GM18519 (cell line): ENCODE measurements around the gene ADAM29.
"Not testable (repeated sequence)": the region's sequence is repeated elsewhere in the genome, so short reads cannot be mapped to it uniquely, and the experiment has no call there.

Experiments
- ATAC-seq: cut with Tn5 transposase; IDR thresholded peaks from one replicate; pipeline ENCODE4 v1.9.1; 2021; ENCODE audit warnings: mild to moderate bottlenecking, moderate library complexity; ENCODE audit not compliant: unreplicated experiment, low FRiP score

ADAM29 gene

DNA sequence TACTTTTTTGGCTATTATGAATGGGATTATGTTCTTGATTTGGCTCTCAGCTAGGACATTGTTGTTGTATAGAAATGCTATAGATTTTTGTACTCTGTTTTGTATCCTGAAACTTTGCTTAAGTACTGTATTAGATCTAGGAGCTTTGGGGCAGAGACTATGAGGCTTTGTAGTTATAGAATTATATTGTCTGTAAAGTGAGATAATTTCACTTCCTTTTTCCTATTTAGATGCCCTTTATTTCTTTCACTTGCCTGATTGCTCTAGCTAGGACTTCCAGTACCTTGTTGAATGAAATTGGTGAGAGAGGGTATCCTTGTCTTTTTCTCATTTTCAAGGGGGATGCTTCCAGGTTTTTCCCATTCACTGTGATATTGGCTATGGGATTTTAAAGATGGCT lies 28.1 kb downstream of the ADAM29 start:
- ATAC-seq, result no peak

- ATAC-seq, result no peak
Measured at GRCh38 chr4:174948826-174949225, 30.7 kb downstream of the ADAM29 start.

DNA sequence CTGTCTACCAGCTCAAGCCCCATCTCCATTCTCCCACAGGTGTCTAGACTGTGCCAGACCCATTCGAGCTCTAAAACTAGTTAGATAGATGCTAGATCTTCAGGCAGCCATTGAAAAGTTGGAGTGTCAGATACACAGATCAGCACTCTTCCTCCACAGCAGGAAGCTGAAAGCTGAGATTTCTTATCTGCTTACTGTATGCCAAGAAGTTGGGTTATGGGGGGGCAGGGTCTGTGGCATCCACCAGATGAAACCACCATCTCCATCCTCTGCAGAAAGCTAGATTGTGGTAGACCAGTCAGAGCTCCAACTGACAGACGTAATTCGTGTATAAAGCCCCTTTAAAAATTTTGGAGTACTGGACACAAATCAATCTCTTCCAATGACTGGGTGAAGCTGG lies 54.8 kb downstream of the ADAM29 start:
- no peak for ATAC-seq

GRCh38 chr4:174973336-174973735 lies 55.2 kb downstream of the ADAM29 start:
- no peak for ATAC-seq

- ATAC-seq, result no peak
Measured at GRCh38 chr4:174983128-174983750, 65.1 kb downstream of the ADAM29 start.

GRCh38 chr4:174983870-174984269 lies 65.7 kb downstream of the ADAM29 start:
- not testable (repeated sequence) for ATAC-seq

DNA sequence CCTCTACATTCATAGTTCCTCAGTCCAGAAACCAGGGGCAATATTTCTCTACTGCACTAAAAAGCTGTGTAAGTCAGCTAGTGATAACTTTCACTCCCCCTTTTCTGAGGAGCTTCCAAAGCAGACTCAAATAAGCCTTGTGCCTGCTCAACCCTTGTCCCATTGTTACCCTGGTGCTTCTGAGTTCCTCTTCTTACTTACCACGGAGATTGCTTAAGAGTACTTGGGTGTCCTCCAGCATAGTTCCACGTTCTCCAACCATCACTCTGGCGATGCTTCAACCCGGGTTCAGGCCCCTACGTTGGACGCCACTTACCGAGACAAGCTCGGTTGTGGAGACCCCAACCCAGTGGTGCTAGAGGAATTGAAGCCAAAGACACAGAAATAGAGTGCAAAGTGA lies 71.6 kb downstream of the ADAM29 start:
- ATAC-seq, result no peak

DNA sequence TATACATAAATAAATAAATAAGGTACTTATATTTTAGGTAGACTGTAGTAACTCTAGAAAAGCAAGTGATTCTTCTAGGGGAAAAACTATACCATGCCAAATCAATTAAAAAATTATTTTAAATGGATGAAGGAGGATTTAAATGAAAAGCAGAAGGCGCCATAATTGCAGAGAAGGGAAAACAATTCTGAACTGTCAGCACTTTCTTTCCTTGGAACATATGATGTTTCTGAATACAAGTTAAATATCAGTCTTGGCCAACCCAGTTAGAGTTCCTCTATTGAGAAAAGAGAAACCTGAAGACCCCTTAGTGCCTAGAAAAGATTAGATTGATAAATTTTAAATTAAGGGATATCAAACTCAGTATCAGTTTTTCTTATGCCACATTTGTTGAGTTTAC lies 75.8 kb downstream of the ADAM29 start:
- ATAC-seq, result no peak

DNA sequence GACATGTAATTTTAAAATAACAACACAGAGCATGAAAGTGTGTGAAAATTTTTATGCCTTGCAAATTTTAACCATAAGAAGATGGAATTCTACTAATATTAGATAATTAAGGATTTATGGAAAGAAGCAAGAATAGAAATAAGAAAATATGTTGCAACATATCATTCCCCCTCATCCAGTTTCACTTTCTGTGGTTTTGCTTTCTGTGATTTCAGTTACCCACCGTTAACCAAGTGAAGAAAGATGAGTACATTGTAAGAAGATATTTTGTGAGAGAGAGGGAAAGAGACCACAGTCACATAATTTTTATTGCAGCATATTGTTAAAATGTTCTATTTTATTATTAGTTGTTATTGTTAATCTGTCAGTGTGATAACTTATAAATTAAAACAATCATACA lies 77.9 kb downstream of the ADAM29 start:
- no peak for ATAC-seq

GRCh38 chr4:174999407-174999806 lies 81.2 kb downstream of the ADAM29 start:
- ATAC-seq, result no peak

- ATAC-seq, result no peak
Measured at GRCh38 chr4:175017751-175018150, 99.6 kb downstream of the ADAM29 start.

DNA sequence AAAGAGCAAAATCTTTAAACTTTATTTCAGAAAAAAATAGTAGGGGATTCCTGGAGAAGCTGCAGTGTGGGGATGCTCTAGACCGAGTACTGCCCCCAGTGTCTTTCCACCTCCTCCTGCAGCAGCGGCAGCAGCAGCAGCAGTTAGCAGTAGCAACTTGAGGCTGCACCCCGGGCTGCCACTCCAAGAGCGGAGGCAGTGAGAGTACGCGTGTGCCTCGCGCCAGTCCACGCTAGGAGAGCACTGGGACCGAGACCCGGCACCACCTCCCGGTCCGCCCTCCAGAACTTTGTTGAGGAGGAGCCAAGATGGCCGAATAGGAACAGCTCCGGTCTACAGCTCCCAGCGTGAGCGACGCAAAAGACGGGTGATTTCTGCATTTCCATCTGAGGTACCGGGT lies 101.3 kb downstream of the ADAM29 start:
- ATAC-seq, result not testable (repeated sequence)
